DOHH2 (cell line): ENCODE data around the gene GCLC.

Source experiments
- CTCF ChIP-seq: fragments of 200-600 bp; sonication (generic); IDR thresholded peaks from one replicate; pipeline ENCODE4 v1.5.1; 2014; ENCODE audit warnings: antibody characterized with exemption, mild to moderate bottlenecking, low read depth, low read length; ENCODE audit not compliant: poor library complexity, severe bottlenecking
- EZH2phosphoT487 ChIP-seq: fragments of 200-600 bp; sonication (generic); IDR thresholded peaks from 2 replicates; pipeline ENCODE4 v1.6.1; 2017; ENCODE audit warnings: borderline replicate concordance, mild to moderate bottlenecking, antibody characterized with exemption, low read length, moderate library complexity, mixed read lengths

- TF ChIP-seq CTCF: no peak
- TF ChIP-seq EZH2phosphoT487: no peak
Measured at GRCh38 chr6:53469163-53469562, 75.7 kb downstream of the GCLC start.
